Activated CD4-positive, CD25-positive, alpha-beta regulatory T cell (primary cell): ENCODE measurements around the gene ROCK1.
"Not testable (repeated sequence)": the region's sequence is repeated elsewhere in the genome, so short reads cannot be mapped to it uniquely, and the experiment has no call there.

ENCODE experiments used
- DNase-seq, 4 experiments: peaks; one replicate each; lab custom pipeline; 2025; lab: John Stamatoyannopoulos, UW

Gene ROCK1

GRCh38 chr18:21052385-21052784 lies 59.2 kb downstream of the ROCK1 start:
- DNase-seq: no peak

GRCh38 chr18:21051620-21052019 lies 60.0 kb downstream of the ROCK1 start:
- no peak for DNase-seq

DNA sequence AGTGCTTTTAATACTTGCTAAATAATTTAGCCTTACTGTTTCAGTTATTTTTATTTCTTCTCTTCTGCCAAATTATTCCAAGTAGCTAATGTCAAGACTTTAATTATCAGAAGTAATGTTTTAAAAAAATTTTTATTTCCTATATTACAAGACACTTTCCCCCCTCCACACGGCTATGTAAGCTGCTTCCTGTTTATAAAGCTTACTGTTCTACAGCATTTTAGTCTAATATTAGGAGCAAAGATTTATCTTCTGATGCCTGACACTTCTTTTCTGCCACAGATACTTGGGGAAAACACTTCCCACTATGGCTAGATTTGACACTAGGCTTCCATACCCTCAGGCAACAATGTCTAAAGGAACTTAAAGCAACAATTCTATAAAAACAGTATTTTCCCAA lies 62.3 kb downstream of the ROCK1 start:
- no peak for DNase-seq

- no peak for DNase-seq
These were observed 64.5 kb downstream of the ROCK1 start for GRCh38 chr18:21047126-21047525.

GRCh38 chr18:21040466-21040865 lies 71.1 kb downstream of the ROCK1 start:
- no peak for DNase-seq

- DNase-seq: no peak
These were observed 73.4 kb downstream of the ROCK1 start for GRCh38 chr18:21038201-21038600.

- DNase-seq: no peak
These were observed 79.8 kb downstream of the ROCK1 start for GRCh38 chr18:21031845-21032244.

DNA sequence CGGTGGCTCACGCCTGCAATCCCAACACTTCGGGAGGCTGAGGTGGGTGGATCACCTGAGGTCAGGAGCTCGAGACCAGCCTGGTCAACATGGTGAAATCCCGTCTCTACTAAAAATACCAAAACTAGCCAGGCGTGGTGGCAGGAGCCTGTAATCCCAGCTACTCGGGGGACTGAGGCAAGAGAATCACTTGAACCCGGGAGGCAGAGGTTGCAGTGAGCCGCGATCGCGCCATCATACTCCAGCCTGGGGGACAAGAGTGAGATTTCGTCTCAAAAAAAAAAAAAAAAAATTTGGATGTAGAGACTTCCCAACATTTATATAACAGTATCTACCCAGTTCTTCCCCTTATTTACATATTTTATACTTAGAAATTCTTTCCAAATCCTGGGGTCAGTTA lies 93.4 kb downstream of the ROCK1 start:
- not testable (repeated sequence) for DNase-seq

DNA sequence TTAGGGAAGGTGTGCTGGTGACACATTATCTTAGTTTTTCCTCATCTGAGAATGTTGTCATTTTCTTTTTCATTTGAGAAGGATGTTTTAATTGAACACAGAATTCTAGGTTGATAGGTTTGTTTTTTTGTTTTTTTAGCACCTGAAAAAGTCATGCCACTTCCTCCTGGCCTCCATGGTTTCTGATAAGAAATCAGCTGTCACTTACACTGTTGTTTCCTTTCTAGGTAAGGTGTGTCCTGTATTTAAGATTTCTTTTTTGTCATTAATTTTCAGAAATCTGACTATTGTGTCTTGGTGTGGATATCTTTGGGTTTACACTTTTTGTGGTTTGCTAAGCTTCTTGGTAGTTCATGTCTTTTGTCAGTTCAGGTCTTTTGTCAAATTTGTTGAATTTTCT lies 99.3 kb downstream of the ROCK1 start:
- DNase-seq: no peak

GRCh38 chr18:21004726-21005125 lies 106.9 kb downstream of the ROCK1 start:
- no peak for DNase-seq

- DNase-seq: no peak
These were observed 110.9 kb downstream of the ROCK1 start for GRCh38 chr18:21000667-21001066.

DNA sequence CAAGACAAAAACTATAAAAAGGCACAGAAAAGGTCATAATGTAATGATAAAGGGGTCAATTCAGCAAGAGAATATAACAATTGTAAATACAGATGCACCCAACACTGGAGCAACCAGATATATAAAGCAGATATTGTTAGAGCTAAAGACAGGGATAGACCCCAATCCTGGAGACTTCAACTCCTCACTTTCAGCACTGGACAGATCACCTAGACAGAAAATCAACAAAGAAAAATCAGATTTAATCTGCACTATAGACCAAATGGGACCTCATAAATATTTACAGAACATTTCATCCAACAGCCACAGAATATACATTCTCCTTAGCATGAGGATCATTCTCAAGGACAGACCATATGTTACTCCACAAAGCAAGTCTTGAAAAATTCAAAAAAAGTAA lies 114.2 kb downstream of the ROCK1 start:
- DNase-seq: no peak

DNA sequence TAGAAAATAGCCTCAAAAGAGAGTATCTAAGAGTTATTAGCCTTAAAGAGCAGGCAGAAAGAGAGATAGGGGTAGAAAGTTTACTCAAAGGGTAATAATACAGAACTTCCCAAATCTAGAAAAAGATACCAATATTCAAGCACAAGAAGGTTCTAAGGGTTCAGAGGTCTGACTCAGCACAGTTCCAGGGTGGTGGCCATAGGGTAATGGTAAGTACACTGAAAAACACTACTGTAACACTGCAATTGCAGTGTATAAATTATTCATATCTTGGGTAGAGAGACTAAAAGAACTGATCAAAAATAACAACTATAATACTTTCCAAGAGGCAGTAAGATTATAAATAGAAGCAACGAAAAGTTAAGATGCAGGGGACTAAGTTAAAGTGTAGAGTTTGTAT lies 115.2 kb downstream of the ROCK1 start:
- no peak for DNase-seq

- no peak for DNase-seq
These were observed 122.9 kb downstream of the ROCK1 start for GRCh38 chr18:20988726-20989125.

DNA sequence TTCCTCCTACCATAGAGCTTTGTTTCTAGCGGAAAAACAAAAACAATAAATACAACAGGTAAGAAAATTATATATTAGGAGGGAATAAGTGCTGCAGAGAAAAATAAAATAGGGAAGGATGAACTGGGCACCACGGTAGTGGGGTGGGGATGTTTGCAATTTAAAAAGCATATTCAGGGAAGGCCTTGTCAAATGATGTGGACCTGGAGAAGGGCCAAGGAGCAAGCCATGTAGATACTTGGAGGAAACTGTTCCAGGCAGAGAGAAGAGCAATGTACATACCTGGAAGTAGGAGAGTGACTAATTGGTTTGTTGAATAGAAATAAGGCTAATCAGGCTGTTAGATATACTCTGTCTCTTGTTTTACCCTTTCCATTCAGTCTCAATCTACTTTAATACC lies 136.5 kb downstream of the ROCK1 start:
- DNase-seq: no peak

- DNase-seq: no peak
These were observed 139.7 kb downstream of the ROCK1 start for GRCh38 chr18:20971886-20972267.

GRCh38 chr18:20966795-20967194 lies 144.8 kb downstream of the ROCK1 start:
- no peak for DNase-seq

GRCh38 chr18:20963027-20963426 lies 148.6 kb downstream of the ROCK1 start:
- DNase-seq: no peak

DNA sequence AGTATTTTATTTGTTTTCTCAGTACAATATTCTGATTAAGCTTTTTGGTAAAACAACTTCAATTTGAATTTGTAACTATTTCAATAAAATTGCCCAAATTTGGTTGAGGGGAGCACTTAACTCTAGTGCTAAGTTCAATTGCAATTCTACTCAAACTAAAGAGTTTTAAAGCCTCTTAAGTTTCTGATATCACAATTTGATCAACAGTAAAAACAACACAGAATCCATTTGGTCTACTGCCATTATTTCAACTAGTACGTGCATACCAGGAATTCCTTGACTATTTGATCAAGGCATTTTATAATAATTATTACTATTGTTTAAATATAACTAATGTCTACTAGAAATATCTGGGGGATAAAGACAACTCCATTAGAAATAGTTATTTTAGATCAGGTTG lies 150.9 kb downstream of the ROCK1 start:
- no peak for DNase-seq

- not testable (repeated sequence) for DNase-seq
These were observed 160.8 kb downstream of the ROCK1 start for GRCh38 chr18:20950827-20951226.
